ENCODE data around the gene GAS6. TPM values are rescaled to one million over a fixed set of nuclear protein-coding genes. Genes with fewer than 3 reads are reported as not detected.

GAS6 gene
- total and polyA plus RNA-seq, 2 donors (not counting 1 experiment from before 2014, with no cell fraction given), result 0.25 to 0.78 TPM

- Histone ChIP-seq H3K27ac (ENCODE audit: low read length in 2 of 2) (no peak overlapping the region), H3K27me3 (replicated peaks in 1 of 4; ENCODE audit: control extremely low read depth in 1 of 4, control insufficient read depth in 3 of 4, insufficient read depth in 4 of 4, low read length in 3 of 4) (peaks cover 0 to 43% (median 14%) of the 10 kb centered on the region in 4 experiments), H3K36me3 (replicated peaks in 1 of 2; ENCODE audit: control extremely low read depth in 1 of 2, control insufficient read depth in 1 of 2, extremely low read depth in 1 of 2, insufficient read depth in 2 of 2, low read length in 1 of 2) (no peaks in the 10 kb centered on the region), H3K9ac (ENCODE audit: low read length) (no peak overlapping the region), H3K79me2 (ENCODE audit: control insufficient read depth, insufficient read depth, low read length) (no peaks in the 10 kb centered on the region), H3K4me1 (ENCODE audit: control insufficient read depth in 2 of 2, insufficient read depth in 2 of 2, low read length in 2 of 2) (peaks cover 0 to 8% of the 10 kb centered on the region in 2 donors), H2AFZ (ENCODE audit: insufficient read depth, low read depth, low read length, poor library complexity, severe bottlenecking) (no peak overlapping the region), H3K9me3 (ENCODE audit: control extremely low read depth in 1 of 3, control insufficient read depth in 2 of 3, insufficient read depth in 1 of 3, low read length in 2 of 3) (peaks cover 0 to 31% (median 0%) of the 10 kb centered on the region in 3 donors), H3K4me2 (replicated peaks; ENCODE audit: low read depth, low read length, poor library complexity, severe bottlenecking) (no peak overlapping the region), H3K4me3 (ENCODE audit: control extremely low read depth in 1 of 5, extremely low read depth in 1 of 5, insufficient read depth in 1 of 5, low read depth in 2 of 5, low read length in 4 of 5) (no peak overlapping the region), H4K20me1 (ENCODE audit: control insufficient read depth, insufficient read depth, low read length, poor library complexity, severe bottlenecking) (no peaks in the 10 kb centered on the region)
- TF ChIP-seq CTCF (IDR thresholded peaks at IDR 0.05) (no peak), EZH2 (IDR thresholded peaks at IDR 0.05; ENCODE audit: borderline replicate concordance, insufficient read depth, low read depth, low read length, poor library complexity, severe bottlenecking) (no peak)
- H3K27me3 Mint-ChIP-seq, result peaks cover 23% of the 10 kb centered on the region
- no peak for ATAC-seq (ENCODE audit: low read depth)
- peaks cover 6% of the 10 kb centered on the region for H3K4me1 Mint-ChIP-seq
- no peak overlapping the region for H3K4me3 Mint-ChIP-seq
- ChIA-PET POLR2A (no interaction called here), CTCF (no interaction called here)
- H3K27ac Mint-ChIP-seq, result no peak overlapping the region
- WGBS (ENCODE audit: insufficient coverage), result 95% methylated on average over 21 of the region's 23 CpGs
- intact Hi-C loops (cut with micrococcal nuclease), result no loop called here
- H3K9me3 Mint-ChIP-seq (ENCODE audit: insufficient read depth), result no peaks in the 10 kb centered on the region
- no peak for DNase-seq
These were observed 11.9 kb downstream of the GAS6 start for GRCh38 chr13:113851826-113852535.

- Histone ChIP-seq H3K27ac (ENCODE audit: low read length in 2 of 2) (no peak overlapping the region), H3K9ac (ENCODE audit: low read length) (no peak overlapping the region), H3K27me3 (replicated peaks in 1 of 4; ENCODE audit: control extremely low read depth in 1 of 4, control insufficient read depth in 3 of 4, insufficient read depth in 4 of 4, low read length in 3 of 4) (peaks cover 0 to 38% (median 15%) of the 10 kb centered on the region in 4 experiments), H3K4me1 (ENCODE audit: control insufficient read depth in 2 of 2, insufficient read depth in 2 of 2, low read length in 2 of 2) (peaks cover 0 to 8% of the 10 kb centered on the region in 2 donors), H3K4me3 (ENCODE audit: control extremely low read depth in 1 of 5, extremely low read depth in 1 of 5, insufficient read depth in 1 of 5, low read depth in 2 of 5, low read length in 4 of 5) (no peak overlapping the region), H2AFZ (ENCODE audit: insufficient read depth, low read depth, low read length, poor library complexity, severe bottlenecking) (no peak overlapping the region), H3K4me2 (replicated peaks; ENCODE audit: low read depth, low read length, poor library complexity, severe bottlenecking) (no peak overlapping the region), H3K9me3 (ENCODE audit: control extremely low read depth in 1 of 3, control insufficient read depth in 2 of 3, insufficient read depth in 1 of 3, low read length in 2 of 3) (peaks cover 0 to 33% (median 0%) of the 10 kb centered on the region in 3 donors), H3K36me3 (replicated peaks in 1 of 2; ENCODE audit: control extremely low read depth in 1 of 2, control insufficient read depth in 1 of 2, extremely low read depth in 1 of 2, insufficient read depth in 2 of 2, low read length in 1 of 2) (no peaks in the 10 kb centered on the region), H3K79me2 (ENCODE audit: control insufficient read depth, insufficient read depth, low read length) (no peaks in the 10 kb centered on the region), H4K20me1 (ENCODE audit: control insufficient read depth, insufficient read depth, low read length, poor library complexity, severe bottlenecking) (no peaks in the 10 kb centered on the region)
- POLR2A ChIA-PET, result no interaction called here
- WGBS (ENCODE audit: insufficient coverage), result 100% methylated on average over 1 of the region's 1 CpG
- ATAC-seq (ENCODE audit: low read depth) (no peak), DNase-seq (no peak)
- TF ChIP-seq EZH2 (IDR thresholded peaks at IDR 0.05; ENCODE audit: borderline replicate concordance, insufficient read depth, low read depth, low read length, poor library complexity, severe bottlenecking) (no peak), CTCF (IDR thresholded peaks at IDR 0.05) (no peak)
- CTCF ChIA-PET, result no interaction called here
- Mint-ChIP-seq H3K4me3 (no peak overlapping the region), H3K27me3 (peaks cover 19% of the 10 kb centered on the region), H3K4me1 (peaks cover 6% of the 10 kb centered on the region), H3K9me3 (ENCODE audit: insufficient read depth) (no peaks in the 10 kb centered on the region), H3K27ac (no peak overlapping the region)
- intact Hi-C loops (cut with micrococcal nuclease), result no loop called here
These were observed 12.4 kb downstream of the GAS6 start for GRCh38 chr13:113851480-113851803.
